Measurements from ENCODE around the gene EPB41L2. TPM values are rescaled to one million over a fixed set of nuclear protein-coding genes. Genes with fewer than 3 reads are reported as not detected.
"Not testable (repeated sequence)": the region's sequence is repeated elsewhere in the genome, so short reads cannot be mapped to it uniquely, and the experiment has no call there.

Gene EPB41L2
- total RNA-seq, 2 donors from 2014 or later = 43.5 to 47.2 TPM

- no peaks in the 10 kb centered on the region for H3K36me3 ChIP-seq (replicated peaks in 1 of 2; ENCODE audit: insufficient read depth in 1 of 2, low read depth in 2 of 2)
- no peaks in the 10 kb centered on the region for H3K27me3 ChIP-seq
- DNase-seq = no peak
Measured at GRCh38 chr6:130811932-130812331, 251.1 kb downstream of the EPB41L2 start.

GRCh38 chr6:130810307-130811030 is 252.6 kb downstream of the EPB41L2 start:
- Histone ChIP-seq H3K27me3 (no peaks in the 10 kb centered on the region), H3K27ac (no peak overlapping the region), H3K4me1 (no peaks in the 10 kb centered on the region), H3K36me3 (replicated peaks in 1 of 2; ENCODE audit: insufficient read depth in 1 of 2, low read depth in 2 of 2) (no peaks in the 10 kb centered on the region), H3K4me3 (no peak overlapping the region), H3K9me3 (no peaks in the 10 kb centered on the region)
- ATAC-seq (no peak), DNase-seq (no peak)
- TF ChIP-seq POLR2A (IDR thresholded peaks at IDR 0.05) = no peak
- no peak for TF ChIP-seq CTCF (IDR thresholded peaks at IDR 0.05)
- 31 to 33% methylated on average over 9 of the region's 9 CpGs for WGBS, 2 donors
- intact Hi-C loops (cut with DNase I) = no loop called here

More at GRCh38 chr6:130811932-130812331, 251.1 kb downstream of the EPB41L2 start:
- TF ChIP-seq CTCF (IDR thresholded peaks at IDR 0.05) (no peak), POLR2A (IDR thresholded peaks at IDR 0.05) (no peak)
- H3K4me1 ChIP-seq = no peaks in the 10 kb centered on the region
- H3K4me3 ChIP-seq = no peak overlapping the region
- no peak overlapping the region for H3K27ac ChIP-seq
- no peak for ATAC-seq
- intact Hi-C loops (cut with DNase I) = no loop called here
- no peaks in the 10 kb centered on the region for H3K9me3 ChIP-seq
- 91% methylated on average over 5 of the region's 5 CpGs for WGBS, 2 donors

GRCh38 chr6:130801368-130801767 is 261.7 kb downstream of the EPB41L2 start:
- ATAC-seq; H3K36me3 ChIP-seq (replicated peaks in 1 of 2; ENCODE audit: insufficient read depth in 1 of 2, low read depth in 2 of 2); H3K27me3 ChIP-seq; DNase-seq; H3K9me3 ChIP-seq; intact Hi-C loops (cut with DNase I); H3K4me3 ChIP-seq; H3K4me1 ChIP-seq; H3K27ac ChIP-seq: not testable (repeated sequence)
- whole genome bisulfite sequencing, 2 donors = 97 to 98% methylated on average over 31 to 34 of the region's 37 CpGs

GRCh38 chr6:130797061-130797460 is 266.0 kb downstream of the EPB41L2 start:
- intact Hi-C loops (cut with DNase I) = no loop called here

GRCh38 chr6:130796313-130796905 is 266.6 kb downstream of the EPB41L2 start:
- no peak overlapping the region for H3K27ac ChIP-seq
- no peak for DNase-seq
- ATAC-seq = no peak
- H3K4me3 ChIP-seq = no peak overlapping the region
- H3K36me3 ChIP-seq (replicated peaks in 1 of 2; ENCODE audit: insufficient read depth in 1 of 2, low read depth in 2 of 2) = no peaks in the 10 kb centered on the region
- intact Hi-C loops (cut with DNase I) = no loop called here
- no peaks in the 10 kb centered on the region for H3K27me3 ChIP-seq
- H3K4me1 ChIP-seq = no peaks in the 10 kb centered on the region
- no peaks in the 10 kb centered on the region for H3K9me3 ChIP-seq
- TF ChIP-seq POLR2A (IDR thresholded peaks at IDR 0.05) (no peak), CTCF (IDR thresholded peaks at IDR 0.05) (no peak)

More at GRCh38 chr6:130797061-130797460, 266.0 kb downstream of the EPB41L2 start:
- Histone ChIP-seq H3K9me3 (no peaks in the 10 kb centered on the region), H3K27ac (no peak overlapping the region), H3K36me3 (replicated peaks in 1 of 2; ENCODE audit: insufficient read depth in 1 of 2, low read depth in 2 of 2) (no peaks in the 10 kb centered on the region), H3K4me3 (no peak overlapping the region), H3K27me3 (no peaks in the 10 kb centered on the region), H3K4me1 (no peaks in the 10 kb centered on the region)
- 74 to 81% methylated on average over 2 of the region's 2 CpGs for WGBS, 2 donors
- no peak for DNase-seq
- TF ChIP-seq CTCF (IDR thresholded peaks at IDR 0.05) (no peak), POLR2A (IDR thresholded peaks at IDR 0.05) (no peak)
- no peak for ATAC-seq

All from body of pancreas (tissue), 4 donors.